Spleen (tissue), 11 donors: ENCODE results near the gene FPR2. TPM values are rescaled to one million over a fixed set of nuclear protein-coding genes. Genes with fewer than 3 reads are reported as not detected.

Experiments
- DNase-seq: peaks from one replicate; pipeline ENCODE4 v3.0.0-alpha.2; 2020
- H3K27ac ChIP-seq, 8 donors: fragments of 200-600 bp; sonication (generic) in 7 of 8; 1 replicate in 4 of 8; 2 replicates in 4 of 8; pipeline versions ENCODE4 v1.5.0 to v1.8.0; 2016 to 2021; ENCODE audit warnings: inconsistent platforms in 4 of 8, mild to moderate bottlenecking in 4 of 8, moderate library complexity in 1 of 8
- H3K27me3 ChIP-seq, 7 donors: fragments of 200-600 bp; sonication (generic) in 6 of 7; replicated peaks in 1 of 7; 1 replicate in 4 of 7; 2 replicates in 3 of 7; pipeline versions ENCODE4 v1.5.0 to v1.8.0; 2016 to 2021; ENCODE audit warnings: inconsistent platforms in 3 of 7, mild to moderate bottlenecking in 1 of 7
- H3K36me3 ChIP-seq, 6 donors: fragments of 200-600 bp; sonication (generic) in 5 of 6; 1 replicate in 4 of 6; 2 replicates in 2 of 6; pipeline versions ENCODE4 v1.5.0 to v1.8.0; 2016 to 2021; ENCODE audit warnings: inconsistent platforms in 2 of 6
- H3K4me1 ChIP-seq, 6 donors: fragments of 200-600 bp; sonication (generic) in 5 of 6; 1 replicate in 3 of 6; 2 replicates in 3 of 6; pipeline versions ENCODE4 v1.5.0 to v1.8.0; 2016 to 2021; ENCODE audit warnings: inconsistent platforms in 3 of 6
- H3K4me3 ChIP-seq, 8 donors: fragments of 200-600 bp; sonication (generic) in 7 of 8; 1 replicate in 4 of 8; 2 replicates in 4 of 8; pipeline versions ENCODE4 v1.5.0 to v1.8.0; 2016 to 2021; ENCODE audit warnings: inconsistent platforms in 4 of 8, mild to moderate bottlenecking in 4 of 8, moderate library complexity in 2 of 8
- H3K9me3 ChIP-seq, 8 donors: fragments of 200-600 bp; sonication (generic) in 7 of 8; 1 replicate in 4 of 8; 2 replicates in 4 of 8; pipeline versions ENCODE4 v1.5.0 to v1.8.0; 2016 to 2021; ENCODE audit warnings: inconsistent platforms in 4 of 8
- POLR2A ChIP-seq, 3 donors: fragments of 450-650 bp; IDR thresholded peaks; one replicate each; pipeline ENCODE4 v1.5.1; 2017; ENCODE audit warnings: antibody characterized with exemption in 3 of 3, mild to moderate bottlenecking in 1 of 3
- POLR2AphosphoS5 ChIP-seq, 3 donors: sonication (generic); formaldehyde crosslinking; IDR thresholded peaks; one replicate each; pipeline ENCODE4 v1.5.1; 2017; ENCODE audit warnings: antibody characterized with exemption in 3 of 3
- WGBS, 5 donors: extraction: QIAGEN DNeasy Blood & Tissue Kit in 3 of 5; methylation state at CpG; one replicate each; pipeline versions ENCODE4 v1.1.5 to v1.1.7; 2013 to 2018; 5-methylcytosine and 5-hydroxymethylcytosine counted together
- intact Hi-C: fragments of 100-400 bp; cut with DNase I; formaldehyde crosslinking; loops from one replicate; pipeline ENCODE4 v1.15.0; 2023; ENCODE audit warnings: low total_unique reads
- polyA plus RNA-seq, 3 donors: library from polyadenylated mRNA; stranded (reverse); fragments of 200-250 nt; gene quantifications; one replicate each; pipeline ENCODE4 v1.2.1, GENCODE V29; 2013
- total RNA-seq, 7 donors: library from RNA; depleted of rRNA in 3 of 7; stranded (reverse); fragments of >200 nt in 3 of 7; fragmentation: NEBNext Ultra II Directional in 4 of 7; extraction: Animal tissue kit (Norgen Biotek cat#: 25700) in 4 of 7; gene quantifications; one replicate each; pipeline versions ENCODE4 v1.1.0 to v1.2.1, GENCODE V29; 2016 to 2021
- TF ChIP-seq, protein P1 (sequence below), 11 experiments: fragments of 200-600 bp in 7 of 11; fragments of 450-650 bp in 4 of 11; sonication (generic) in 4 of 11; IDR thresholded peaks in 8 of 11; conservative IDR thresholded peaks in 3 of 11; 1 replicate in 7 of 11; 2 replicates in 4 of 11; pipeline versions ENCODE4 v1.4.0 to v1.8.0; 2016 to 2021; ENCODE audit warnings: antibody characterized with exemption in 11 of 11, inconsistent platforms in 4 of 11, mild to moderate bottlenecking in 1 of 11
- donor health status: healthy with polysubstance abuse.
- donor health status: DM: no; HTN: no; CAD: no; lungs with moderate emphysema.
- donor health status: DM: no; HTN: no; CAD: no.
- donor health status: Bipolar disorder and iron deficiency.
- donor health status: healthy.
- donor health status: DM: no; HTN: no; CAD: no.
- donor health status: DM: yes; HTN: yes; CAD: no.

FPR2 gene
- total and polyA plus RNA-seq, 10 donors, result 1.5 to 88.0 (median 34.7) TPM

DNA sequence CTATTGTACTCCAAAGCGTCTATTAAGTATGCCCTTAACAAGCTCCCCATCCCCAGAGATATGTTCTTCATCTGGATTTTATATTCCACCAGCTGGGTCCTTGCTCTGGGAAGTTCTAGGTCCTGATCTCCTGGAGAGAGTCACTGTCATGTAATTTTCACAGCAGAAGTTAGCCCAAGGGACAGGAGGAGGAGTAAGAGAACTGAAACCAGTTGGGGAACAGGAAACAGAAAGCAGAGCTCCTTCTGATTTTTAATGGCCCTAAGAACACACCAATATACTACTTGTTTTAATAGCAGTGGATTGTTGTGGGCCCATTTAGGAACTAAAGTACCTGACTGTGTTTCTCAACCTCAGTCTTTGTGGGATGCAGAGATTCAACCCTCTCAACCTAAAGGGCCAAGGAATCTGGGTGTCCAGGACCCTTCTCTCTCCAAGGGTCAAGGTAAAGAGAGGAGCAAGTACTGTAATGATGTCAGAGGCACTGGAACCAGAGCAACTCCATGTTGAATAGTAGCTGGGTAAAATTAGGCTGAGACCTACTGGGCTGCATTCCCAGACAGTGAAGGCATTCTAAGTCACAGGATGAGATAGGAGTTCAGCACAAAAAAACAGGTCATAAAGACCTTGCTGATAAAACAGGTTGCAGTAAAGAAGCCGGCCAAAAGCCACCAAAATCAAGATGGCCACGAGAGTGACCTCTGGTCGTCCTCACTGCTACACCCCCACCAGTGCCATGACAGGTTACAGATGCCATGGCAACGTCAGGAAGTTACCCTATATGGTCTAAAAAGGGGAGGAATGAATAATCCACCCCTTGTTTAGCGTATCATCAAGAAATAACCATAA is 25.9 kb downstream of the FPR2 start:
- WGBS, 5 donors, result 66 to 83% (median 69%) methylated on average over 6 of the region's 6 CpGs
- H3K36me3 ChIP-seq, result no peaks in the 10 kb centered on the region
- peak overlapping the region in 4 of 8 donors; percentile 31 to 78 (median 74) for H3K27ac ChIP-seq
- peaks cover 0 to 6% (median 0%) of the 10 kb centered on the region in 7 donors for H3K27me3 ChIP-seq
- peaks cover 0 to 7% (median 0%) of the 10 kb centered on the region in 8 donors for H3K9me3 ChIP-seq
- H3K4me1 ChIP-seq, result peaks cover 0 to 44% (median 3%) of the 10 kb centered on the region in 6 donors
- DNase-seq, result no peak
- TF ChIP-seq, protein P1, sequence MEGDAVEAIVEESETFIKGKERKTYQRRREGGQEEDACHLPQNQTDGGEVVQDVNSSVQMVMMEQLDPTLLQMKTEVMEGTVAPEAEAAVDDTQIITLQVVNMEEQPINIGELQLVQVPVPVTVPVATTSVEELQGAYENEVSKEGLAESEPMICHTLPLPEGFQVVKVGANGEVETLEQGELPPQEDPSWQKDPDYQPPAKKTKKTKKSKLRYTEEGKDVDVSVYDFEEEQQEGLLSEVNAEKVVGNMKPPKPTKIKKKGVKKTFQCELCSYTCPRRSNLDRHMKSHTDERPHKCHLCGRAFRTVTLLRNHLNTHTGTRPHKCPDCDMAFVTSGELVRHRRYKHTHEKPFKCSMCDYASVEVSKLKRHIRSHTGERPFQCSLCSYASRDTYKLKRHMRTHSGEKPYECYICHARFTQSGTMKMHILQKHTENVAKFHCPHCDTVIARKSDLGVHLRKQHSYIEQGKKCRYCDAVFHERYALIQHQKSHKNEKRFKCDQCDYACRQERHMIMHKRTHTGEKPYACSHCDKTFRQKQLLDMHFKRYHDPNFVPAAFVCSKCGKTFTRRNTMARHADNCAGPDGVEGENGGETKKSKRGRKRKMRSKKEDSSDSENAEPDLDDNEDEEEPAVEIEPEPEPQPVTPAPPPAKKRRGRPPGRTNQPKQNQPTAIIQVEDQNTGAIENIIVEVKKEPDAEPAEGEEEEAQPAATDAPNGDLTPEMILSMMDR (IDR thresholded peaks at IDR 0.05 in 8 of 11, conservative IDR thresholded peaks at IDR 0.05 in 3 of 11), result no peak
- no peak for TF ChIP-seq POLR2AphosphoS5 (IDR thresholded peaks at IDR 0.05)
- TF ChIP-seq POLR2A (IDR thresholded peaks at IDR 0.05), result no peak
- H3K4me3 ChIP-seq, result no peak overlapping the region
- intact Hi-C loops, result no loop called here

DNA sequence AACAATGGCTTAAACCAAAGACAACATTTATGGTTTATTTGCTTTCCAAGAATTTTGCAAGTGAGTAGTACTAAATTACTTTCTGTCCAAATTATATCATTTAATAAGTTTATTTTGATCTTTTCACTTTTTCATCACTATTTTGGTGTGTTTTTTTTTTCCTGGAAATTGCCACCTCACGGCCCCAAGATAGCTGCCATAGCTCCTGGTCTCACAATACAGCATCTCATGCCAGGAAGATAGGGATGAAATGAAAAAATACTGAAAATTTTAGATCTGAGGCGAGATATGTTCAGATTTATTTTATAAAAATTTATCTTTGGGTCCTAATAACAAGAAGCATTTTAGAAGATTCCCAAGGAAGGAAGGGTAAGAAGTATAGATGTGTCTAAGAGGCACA is 27.0 kb downstream of the FPR2 start:
- no peak for DNase-seq
- Histone ChIP-seq H3K27ac (peak overlapping the region in 1 of 8 donors; percentile 77), H3K36me3 (no peaks in the 10 kb centered on the region), H3K4me1 (peaks cover 0 to 34% (median 3%) of the 10 kb centered on the region in 6 donors), H3K9me3 (peaks cover 0 to 12% (median 3%) of the 10 kb centered on the region in 8 donors), H3K27me3 (peaks cover 0 to 6% (median 0%) of the 10 kb centered on the region in 7 donors), H3K4me3 (no peak overlapping the region)
- TF ChIP-seq, protein P1 (IDR thresholded peaks at IDR 0.05 in 8 of 11, conservative IDR thresholded peaks at IDR 0.05 in 3 of 11), result no peak
- TF ChIP-seq POLR2AphosphoS5 (IDR thresholded peaks at IDR 0.05) (no peak), POLR2A (IDR thresholded peaks at IDR 0.05) (no peak)
- intact Hi-C loops, result no loop called here
- WGBS, 5 donors, result 58 to 77% (median 73%) methylated on average over 2 of the region's 2 CpGs

DNA sequence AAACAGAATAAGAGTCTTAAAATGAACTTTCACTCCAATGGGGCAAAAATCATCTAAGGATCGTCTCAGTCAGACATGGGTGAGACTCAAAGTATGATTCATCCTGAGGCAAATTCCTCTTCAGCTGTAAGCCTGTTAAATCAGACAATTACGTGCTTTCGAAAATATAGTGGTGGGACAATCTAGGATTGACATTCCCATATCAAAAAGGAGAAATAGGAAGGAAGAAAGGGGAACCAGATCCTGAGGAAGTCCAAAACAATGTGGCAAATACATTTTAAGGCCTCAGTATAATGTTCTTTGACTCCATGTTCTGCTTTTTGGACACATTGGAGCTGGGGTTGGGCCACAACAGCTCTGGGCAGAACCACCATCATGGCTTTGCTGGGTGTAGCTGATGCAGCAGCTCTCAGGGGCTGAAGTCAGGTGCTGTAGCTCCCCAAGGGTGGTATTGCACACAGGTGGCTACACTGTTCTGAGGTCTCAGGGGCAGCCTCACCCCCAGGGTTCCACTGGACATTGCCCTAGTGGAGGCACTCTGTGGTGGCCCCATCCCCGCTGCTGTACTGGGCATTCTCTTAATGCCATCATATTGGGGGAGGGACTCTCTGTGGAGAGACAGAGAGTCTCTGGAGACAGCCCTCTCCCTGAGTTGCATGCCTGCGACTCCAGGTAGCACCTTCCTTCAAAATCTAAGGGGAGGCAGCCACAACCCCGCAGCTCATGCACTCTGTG is 28.2 kb downstream of the FPR2 start:
- no peak for DNase-seq
- peak overlapping the region in 3 of 8 donors; percentile 23 to 60 (median 52) for H3K27ac ChIP-seq
- intact Hi-C loops, result no loop called here
- peaks cover 0 to 16% (median 5%) of the 10 kb centered on the region in 8 donors for H3K9me3 ChIP-seq
- no peaks in the 10 kb centered on the region for H3K36me3 ChIP-seq
- TF ChIP-seq POLR2AphosphoS5 (IDR thresholded peaks at IDR 0.05) (no peak), POLR2A (IDR thresholded peaks at IDR 0.05) (no peak)
- TF ChIP-seq, protein P1 (IDR thresholded peaks at IDR 0.05 in 8 of 11, conservative IDR thresholded peaks at IDR 0.05 in 3 of 11), result no peak
- H3K4me1 ChIP-seq, result peaks cover 0 to 25% (median 3%) of the 10 kb centered on the region in 6 donors
- no peak overlapping the region for H3K4me3 ChIP-seq
- WGBS, 5 donors, result 66 to 90% (median 78%) methylated on average over 3 to 6 of the region's 6 CpGs
- peaks cover 0 to 6% (median 0%) of the 10 kb centered on the region in 7 donors for H3K27me3 ChIP-seq
